HEK293 (cell line): ENCODE data around the gene HSD17B12.

Experiments
- ATF2 ChIP-seq: fragments of 450-650 bp; formaldehyde crosslinking; IDR thresholded peaks from 2 replicates; pipeline ENCODE4 v1.5.1; 2016; ENCODE audit warnings: missing biosample characterization, missing genetic modification characterization, low read depth
- INSM2 ChIP-seq: fragments of 450-650 bp; formaldehyde crosslinking; IDR thresholded peaks from 2 replicates; pipeline ENCODE4 v1.5.1; 2016; ENCODE audit warnings: missing biosample characterization, missing genetic modification characterization
- YY1 ChIP-seq: fragments of 450-650 bp; formaldehyde crosslinking; IDR thresholded peaks from 2 replicates; pipeline ENCODE4 v1.5.1; 2018; ENCODE audit warnings: missing biosample characterization, missing genetic modification characterization
- ZNF404 ChIP-seq: fragments of 450-650 bp; formaldehyde crosslinking; IDR thresholded peaks from 2 replicates; pipeline ENCODE4 v1.5.1; 2017; ENCODE audit warnings: missing biosample characterization, missing genetic modification characterization
- ZNF548 ChIP-seq: fragments of 450-650 bp; formaldehyde crosslinking; IDR thresholded peaks from 2 replicates; pipeline ENCODE4 v1.5.1; 2016; ENCODE audit warnings: missing biosample characterization, missing genetic modification characterization
- ZNF558 ChIP-seq: fragments of 450-650 bp; formaldehyde crosslinking; IDR thresholded peaks from 2 replicates; pipeline ENCODE4 v1.5.1; 2016; ENCODE audit warnings: missing biosample characterization, missing genetic modification characterization
- ZNF701 ChIP-seq: fragments of 450-650 bp; formaldehyde crosslinking; IDR thresholded peaks from 2 replicates; pipeline ENCODE4 v1.5.1; 2016; ENCODE audit warnings: missing biosample characterization, missing genetic modification characterization
- TF ChIP-seq, protein P1 (sequence below): sonication (generic); formaldehyde crosslinking; IDR thresholded peaks from 2 replicates; pipeline ENCODE4 v1.8.1; 2022; ENCODE audit warnings: mild to moderate bottlenecking, moderate library complexity, missing genetic modification reagents
- TF ChIP-seq, protein P2 (sequence below): fragments of 450-650 bp; formaldehyde crosslinking; IDR thresholded peaks from 2 replicates; pipeline ENCODE4 v1.5.1; 2016; ENCODE audit warnings: missing biosample characterization, missing genetic modification characterization

DNA sequence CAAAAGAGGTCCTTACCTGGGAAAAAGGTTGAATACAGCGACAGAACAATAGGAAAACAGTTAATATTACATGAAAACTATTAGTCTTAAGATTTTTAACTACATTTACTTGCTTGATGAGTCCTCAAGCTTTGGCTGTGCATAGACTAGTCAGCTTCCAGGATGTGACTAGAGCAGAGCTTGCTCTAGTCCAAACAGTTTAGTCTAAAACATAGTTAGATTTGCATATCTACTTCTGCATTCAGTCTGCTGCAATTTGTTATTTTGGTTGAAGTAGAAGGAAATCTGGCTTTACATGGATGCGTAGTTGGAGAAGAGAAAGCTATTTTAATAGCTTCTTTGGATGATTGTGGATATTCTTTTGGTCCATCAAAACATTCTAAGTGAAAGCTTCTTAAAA is 104.8 kb downstream of the HSD17B12 start:
- TF ChIP-seq, protein P1, sequence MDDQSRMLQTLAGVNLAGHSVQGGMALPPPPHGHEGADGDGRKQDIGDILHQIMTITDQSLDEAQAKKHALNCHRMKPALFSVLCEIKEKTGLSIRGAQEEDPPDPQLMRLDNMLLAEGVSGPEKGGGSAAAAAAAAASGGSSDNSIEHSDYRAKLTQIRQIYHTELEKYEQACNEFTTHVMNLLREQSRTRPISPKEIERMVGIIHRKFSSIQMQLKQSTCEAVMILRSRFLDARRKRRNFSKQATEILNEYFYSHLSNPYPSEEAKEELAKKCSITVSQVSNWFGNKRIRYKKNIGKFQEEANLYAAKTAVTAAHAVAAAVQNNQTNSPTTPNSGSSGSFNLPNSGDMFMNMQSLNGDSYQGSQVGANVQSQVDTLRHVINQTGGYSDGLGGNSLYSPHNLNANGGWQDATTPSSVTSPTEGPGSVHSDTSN (CRISPR knock-in tag): no peak
- TF ChIP-seq ZNF558 (tag by site-specific recombination) (no peak), ATF2 (no peak), ZNF404 (no peak), INSM2 (tag by site-specific recombination) (no peak), ZNF701 (tag by site-specific recombination) (no peak), ZNF548 (no peak), YY1 (tag by site-specific recombination) (no peak)
- TF ChIP-seq, protein P2, sequence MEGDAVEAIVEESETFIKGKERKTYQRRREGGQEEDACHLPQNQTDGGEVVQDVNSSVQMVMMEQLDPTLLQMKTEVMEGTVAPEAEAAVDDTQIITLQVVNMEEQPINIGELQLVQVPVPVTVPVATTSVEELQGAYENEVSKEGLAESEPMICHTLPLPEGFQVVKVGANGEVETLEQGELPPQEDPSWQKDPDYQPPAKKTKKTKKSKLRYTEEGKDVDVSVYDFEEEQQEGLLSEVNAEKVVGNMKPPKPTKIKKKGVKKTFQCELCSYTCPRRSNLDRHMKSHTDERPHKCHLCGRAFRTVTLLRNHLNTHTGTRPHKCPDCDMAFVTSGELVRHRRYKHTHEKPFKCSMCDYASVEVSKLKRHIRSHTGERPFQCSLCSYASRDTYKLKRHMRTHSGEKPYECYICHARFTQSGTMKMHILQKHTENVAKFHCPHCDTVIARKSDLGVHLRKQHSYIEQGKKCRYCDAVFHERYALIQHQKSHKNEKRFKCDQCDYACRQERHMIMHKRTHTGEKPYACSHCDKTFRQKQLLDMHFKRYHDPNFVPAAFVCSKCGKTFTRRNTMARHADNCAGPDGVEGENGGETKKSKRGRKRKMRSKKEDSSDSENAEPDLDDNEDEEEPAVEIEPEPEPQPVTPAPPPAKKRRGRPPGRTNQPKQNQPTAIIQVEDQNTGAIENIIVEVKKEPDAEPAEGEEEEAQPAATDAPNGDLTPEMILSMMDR: no peak
